GM12878 (cell line): Measurements from ENCODE around the gene HIVEP2. TPM values are rescaled to one million over a fixed set of nuclear protein-coding genes. Genes with fewer than 3 reads are reported as not detected.
A peak's percentile ranks its signal among the peaks of the same experiment; 100 is the strongest.

Source experiments
- BCL11A ChIP-seq: IDR thresholded peaks from 2 replicates; pipeline ENCODE4 v1.6.1; 2011; ENCODE audit warnings: low read depth, low read length
- BHLHE40 ChIP-seq, 2 experiments: fragments of 450-650 bp in 1 of 2; IDR thresholded peaks; 2 replicates each; pipeline ENCODE4 v1.6.1; 2011 to 2017; ENCODE audit warnings: low read depth in 2 of 2, borderline replicate concordance in 1 of 2, improper control_type of control experiment in 1 of 2, low read length in 1 of 2, mild to moderate bottlenecking in 1 of 2
- BMI1 ChIP-seq: fragments of 450-650 bp; IDR thresholded peaks from 2 replicates; pipeline ENCODE4 v1.6.1; 2016; ENCODE audit warnings: mild to moderate bottlenecking, moderate library complexity, borderline replicate concordance
- EED ChIP-seq: sonication (generic); IDR thresholded peaks from 2 replicates; pipeline ENCODE4 v1.6.1; 2016; ENCODE audit warnings: antibody characterized with exemption, low read depth
- GATAD2B ChIP-seq: fragments of 450-650 bp; conservative IDR thresholded peaks from 2 replicates; pipeline ENCODE4 v1.6.1; 2017; ENCODE audit warnings: low read depth, mild to moderate bottlenecking, moderate library complexity
- LARP7 ChIP-seq: fragments of 450-650 bp; IDR thresholded peaks from 2 replicates; pipeline ENCODE4 v1.6.1; 2017; ENCODE audit warnings: mild to moderate bottlenecking
- MYB ChIP-seq: fragments of 150-350 bp; IDR thresholded peaks from 2 replicates; pipeline ENCODE4 v1.6.1; 2014; ENCODE audit warnings: mild to moderate bottlenecking, low read depth, low read length, borderline replicate concordance
- NFIC ChIP-seq: IDR thresholded peaks from 2 replicates; pipeline ENCODE4 v1.6.1; 2012; ENCODE audit warnings: low read depth, mild to moderate bottlenecking, inconsistent platforms, low read length, moderate library complexity
- RCOR1 ChIP-seq: conservative IDR thresholded peaks from 2 replicates; pipeline ENCODE4 v1.6.1; 2012; ENCODE audit warnings: low read depth, low read length, improper control_type of control experiment
- SKIL ChIP-seq: fragments of 450-650 bp; IDR thresholded peaks from 2 replicates; pipeline ENCODE4 v1.6.1; 2017; ENCODE audit warnings: mild to moderate bottlenecking, low read depth, inconsistent platforms; ENCODE audit not compliant: poor library complexity, severe bottlenecking
- SMAD1 ChIP-seq: fragments of 450-650 bp; IDR thresholded peaks from 2 replicates; pipeline ENCODE4 v1.6.1; 2018; ENCODE audit warnings: mild to moderate bottlenecking, low read depth; ENCODE audit not compliant: partially characterized antibody
- SP1 ChIP-seq: IDR thresholded peaks from one replicate; pipeline ENCODE4 v1.6.1; 2011; ENCODE audit warnings: low read depth, low read length
- SUPT20H ChIP-seq: IDR thresholded peaks from 2 replicates; pipeline ENCODE4 v1.6.1; 2011; ENCODE audit warnings: low read depth, mild to moderate bottlenecking, low read length, moderate library complexity, borderline replicate concordance; ENCODE audit not compliant: control insufficient read depth
- TCF3 ChIP-seq: IDR thresholded peaks from 2 replicates; pipeline ENCODE4 v1.6.1; 2012; ENCODE audit warnings: low read depth, mild to moderate bottlenecking, low read length, borderline replicate concordance; ENCODE audit not compliant: insufficient read depth
- USF2 ChIP-seq: IDR thresholded peaks from 2 replicates; pipeline ENCODE4 v1.6.1; 2011; ENCODE audit warnings: low read depth, low read length, improper control_type of control experiment, borderline replicate concordance
- ZBTB4 ChIP-seq: fragments of 450-650 bp; formaldehyde crosslinking; IDR thresholded peaks from 2 replicates; pipeline ENCODE4 v1.4.0; 2022; ENCODE audit warnings: mild to moderate bottlenecking, moderate library complexity
- polyA plus RNA-seq, 11 experiments: library from polyadenylated mRNA; depleted of rRNA in 4 of 11; unstranded in 6 of 11; stranded (reverse) in 5 of 11; fragments of >200 nt; fragmentation: Nextera tagmentation in 4 of 11; fragmentation: Illumina TruSeq in 1 of 11; extraction: Ambion mirVana in 4 of 11; extraction: Trizol in 1 of 11; gene quantifications; 1 replicate in 1 of 11; 2 replicates in 10 of 11; pipeline versions ENCODE4 v1.2.1 to v1.2.3, GENCODE V29; 2011 to 2016; ENCODE audit warnings: inconsistent platforms in 2 of 11, missing spikeins in 2 of 11, low read depth in 1 of 11
- total RNA-seq, 4 experiments: library from RNA; depleted of rRNA in 3 of 4; stranded (reverse); fragments of >200 nt in 3 of 4; fragmentation: Illumina TruSeq in 1 of 4; extraction: Trizol in 1 of 4; gene quantifications; 2 replicates each; pipeline versions ENCODE4 v1.2.1 to v1.2.3, GENCODE V29; 2013 to 2021
- TF ChIP-seq, protein P1 (sequence below): IDR thresholded peaks from 2 replicates; pipeline ENCODE4 v1.6.1; 2011; ENCODE audit warnings: borderline replicate concordance, low read depth, mild to moderate bottlenecking, moderate library complexity, low read length; ENCODE audit not compliant: insufficient read depth, poor library complexity, severe bottlenecking
- TF ChIP-seq, protein P2 (sequence below): IDR thresholded peaks from 2 replicates; pipeline ENCODE4 v1.6.1; 2011; ENCODE audit warnings: mild to moderate bottlenecking, low read depth, low read length, moderate library complexity; ENCODE audit not compliant: insufficient replicate concordance
- TF ChIP-seq, protein P3 (sequence below): IDR thresholded peaks from 2 replicates; pipeline ENCODE4 v1.6.1; 2012; ENCODE audit warnings: low read length, inconsistent platforms

The HIVEP2 gene
- total and polyA plus RNA-seq, 10 of the 15 experiments (the other 5 are each of a cell fraction or from before 2014, with no cell fraction given): 1.2 to 15.7 (median 10.2) TPM

DNA sequence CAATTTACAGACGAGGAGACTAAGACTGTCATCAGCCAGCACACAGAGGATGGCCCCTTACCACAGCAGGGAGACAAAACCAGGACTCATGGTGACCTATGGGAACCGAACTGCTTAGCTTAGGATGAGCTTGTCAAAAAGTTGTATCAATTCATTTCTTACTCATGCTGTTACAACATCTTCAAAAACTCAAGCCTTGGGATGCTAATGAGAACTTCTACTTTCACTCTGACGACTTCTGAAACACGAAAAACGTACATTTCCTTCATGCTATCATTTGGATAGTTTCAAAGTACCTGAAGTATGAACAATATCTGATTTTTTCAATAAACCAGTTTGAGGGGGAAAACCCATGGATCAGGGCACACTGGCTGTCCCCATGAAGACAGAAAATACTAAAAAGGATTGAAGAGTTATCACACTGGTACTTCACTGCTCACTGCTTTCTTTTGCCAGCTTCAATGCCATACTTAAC, 31.9 kb downstream of the HIVEP2 start (continued):
- TF ChIP-seq, protein P1, sequence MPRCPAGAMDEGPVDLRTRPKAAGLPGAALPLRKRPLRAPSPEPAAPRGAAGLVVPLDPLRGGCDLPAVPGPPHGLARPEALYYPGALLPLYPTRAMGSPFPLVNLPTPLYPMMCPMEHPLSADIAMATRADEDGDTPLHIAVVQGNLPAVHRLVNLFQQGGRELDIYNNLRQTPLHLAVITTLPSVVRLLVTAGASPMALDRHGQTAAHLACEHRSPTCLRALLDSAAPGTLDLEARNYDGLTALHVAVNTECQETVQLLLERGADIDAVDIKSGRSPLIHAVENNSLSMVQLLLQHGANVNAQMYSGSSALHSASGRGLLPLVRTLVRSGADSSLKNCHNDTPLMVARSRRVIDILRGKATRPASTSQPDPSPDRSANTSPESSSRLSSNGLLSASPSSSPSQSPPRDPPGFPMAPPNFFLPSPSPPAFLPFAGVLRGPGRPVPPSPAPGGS: no peak
- no peak for TF ChIP-seq ZBTB4 (CRISPR knock-in tag)
- TF ChIP-seq SP1: peak; percentile 28
- no peak for TF ChIP-seq SMAD1
- no peak for TF ChIP-seq USF2
- TF ChIP-seq GATAD2B: no peak
- TF ChIP-seq SUPT20H: no peak
- TF ChIP-seq, protein P2, sequence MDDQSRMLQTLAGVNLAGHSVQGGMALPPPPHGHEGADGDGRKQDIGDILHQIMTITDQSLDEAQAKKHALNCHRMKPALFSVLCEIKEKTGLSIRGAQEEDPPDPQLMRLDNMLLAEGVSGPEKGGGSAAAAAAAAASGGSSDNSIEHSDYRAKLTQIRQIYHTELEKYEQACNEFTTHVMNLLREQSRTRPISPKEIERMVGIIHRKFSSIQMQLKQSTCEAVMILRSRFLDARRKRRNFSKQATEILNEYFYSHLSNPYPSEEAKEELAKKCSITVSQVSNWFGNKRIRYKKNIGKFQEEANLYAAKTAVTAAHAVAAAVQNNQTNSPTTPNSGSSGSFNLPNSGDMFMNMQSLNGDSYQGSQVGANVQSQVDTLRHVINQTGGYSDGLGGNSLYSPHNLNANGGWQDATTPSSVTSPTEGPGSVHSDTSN: no peak
- TF ChIP-seq EED: no peak; the same call in 1 of the 2 replicates
- TF ChIP-seq RCOR1: 0 out of 2 replicates have a peak, but pooled peaks have one; percentile 22
- no peak for TF ChIP-seq MYB
- TF ChIP-seq, protein P3, sequence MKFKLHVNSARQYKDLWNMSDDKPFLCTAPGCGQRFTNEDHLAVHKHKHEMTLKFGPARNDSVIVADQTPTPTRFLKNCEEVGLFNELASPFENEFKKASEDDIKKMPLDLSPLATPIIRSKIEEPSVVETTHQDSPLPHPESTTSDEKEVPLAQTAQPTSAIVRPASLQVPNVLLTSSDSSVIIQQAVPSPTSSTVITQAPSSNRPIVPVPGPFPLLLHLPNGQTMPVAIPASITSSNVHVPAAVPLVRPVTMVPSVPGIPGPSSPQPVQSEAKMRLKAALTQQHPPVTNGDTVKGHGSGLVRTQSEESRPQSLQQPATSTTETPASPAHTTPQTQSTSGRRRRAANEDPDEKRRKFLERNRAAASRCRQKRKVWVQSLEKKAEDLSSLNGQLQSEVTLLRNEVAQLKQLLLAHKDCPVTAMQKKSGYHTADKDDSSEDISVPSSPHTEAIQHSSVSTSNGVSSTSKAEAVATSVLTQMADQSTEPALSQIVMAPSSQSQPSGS: peak; percentile 93; the same call in 1 of the 2 replicates
- TF ChIP-seq BHLHE40 (IDR thresholded peaks at IDR 0.05; ENCODE audit: borderline replicate concordance in 1 of 2, low read depth in 2 of 2, low read length in 1 of 2): 0 out of 4 replicates have a peak, but pooled peaks of 1 of the 2 experiments have one; percentile 7
- peak; percentile 94 for TF ChIP-seq BCL11A
- TF ChIP-seq BMI1: no peak; the same call in 1 of the 2 replicates
- no peak for TF ChIP-seq TCF3
- TF ChIP-seq SKIL: no peak
- TF ChIP-seq LARP7: no peak
- TF ChIP-seq NFIC: peak; percentile 97
